ENCODE results near the gene GPD1L.

DNA sequence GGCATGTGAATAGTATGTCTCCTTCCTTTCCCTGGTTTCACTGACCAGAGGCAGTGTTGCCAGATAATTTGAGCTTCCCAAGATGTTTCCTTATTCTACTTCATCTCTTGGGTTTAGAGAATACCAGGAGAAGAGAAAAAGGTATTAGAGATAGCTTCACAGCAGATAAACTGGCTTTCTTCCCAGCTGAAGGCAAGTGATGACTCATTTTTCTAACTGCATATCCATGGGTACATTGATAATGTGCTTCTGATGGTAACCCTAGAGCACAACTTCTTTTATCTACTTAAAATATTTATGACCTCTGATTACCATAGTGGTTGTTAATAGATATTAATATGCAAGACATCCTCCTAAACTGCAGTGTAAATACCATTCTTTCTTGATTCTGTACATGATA is 97.4 kb downstream of the GPD1L start:
- TF ChIP-seq, protein P1, sequence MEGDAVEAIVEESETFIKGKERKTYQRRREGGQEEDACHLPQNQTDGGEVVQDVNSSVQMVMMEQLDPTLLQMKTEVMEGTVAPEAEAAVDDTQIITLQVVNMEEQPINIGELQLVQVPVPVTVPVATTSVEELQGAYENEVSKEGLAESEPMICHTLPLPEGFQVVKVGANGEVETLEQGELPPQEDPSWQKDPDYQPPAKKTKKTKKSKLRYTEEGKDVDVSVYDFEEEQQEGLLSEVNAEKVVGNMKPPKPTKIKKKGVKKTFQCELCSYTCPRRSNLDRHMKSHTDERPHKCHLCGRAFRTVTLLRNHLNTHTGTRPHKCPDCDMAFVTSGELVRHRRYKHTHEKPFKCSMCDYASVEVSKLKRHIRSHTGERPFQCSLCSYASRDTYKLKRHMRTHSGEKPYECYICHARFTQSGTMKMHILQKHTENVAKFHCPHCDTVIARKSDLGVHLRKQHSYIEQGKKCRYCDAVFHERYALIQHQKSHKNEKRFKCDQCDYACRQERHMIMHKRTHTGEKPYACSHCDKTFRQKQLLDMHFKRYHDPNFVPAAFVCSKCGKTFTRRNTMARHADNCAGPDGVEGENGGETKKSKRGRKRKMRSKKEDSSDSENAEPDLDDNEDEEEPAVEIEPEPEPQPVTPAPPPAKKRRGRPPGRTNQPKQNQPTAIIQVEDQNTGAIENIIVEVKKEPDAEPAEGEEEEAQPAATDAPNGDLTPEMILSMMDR (IDR thresholded peaks at IDR 0.05) = no peak
- TF ChIP-seq POLR2A (IDR thresholded peaks at IDR 0.05) = no peak

Data from heart left ventricle (tissue), 13 donors.